GM12872 (cell line): ENCODE results near the gene MCM9.

ENCODE experiments used
- CTCF ChIP-seq: IDR thresholded peaks from 3 replicates; pipeline ENCODE4 v1.5.1; 2011; ENCODE audit warnings: low read depth, mild to moderate bottlenecking, low read length, moderate library complexity; ENCODE audit not compliant: insufficient read depth

The MCM9 gene

GRCh38 chr6:118800394-118801071 lies 134.4 kb downstream of the MCM9 start:
- peak; percentile 85 for TF ChIP-seq CTCF

DNA sequence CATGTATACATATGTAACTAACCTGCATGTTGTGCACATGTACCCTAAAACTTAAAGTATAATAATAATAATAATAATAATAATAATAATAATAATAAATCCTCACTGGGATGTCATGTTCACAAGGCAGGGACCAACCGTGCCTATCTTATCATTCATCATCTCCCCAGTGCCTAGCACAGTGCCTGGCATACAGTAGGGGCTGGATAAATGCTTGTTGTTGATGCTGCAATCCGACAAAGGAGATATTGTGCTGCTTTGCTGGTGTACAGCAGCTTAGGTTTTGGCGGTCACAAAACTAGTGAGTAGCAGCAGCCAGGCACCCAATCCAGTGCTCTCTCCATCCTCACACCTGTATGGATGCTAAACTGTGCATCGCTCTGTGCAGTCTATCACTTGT lies 135.1 kb downstream of the MCM9 start:
- no peak for TF ChIP-seq CTCF

- no peak for TF ChIP-seq CTCF
Observed at GRCh38 chr6:118791499-118791898, 143.5 kb downstream of the MCM9 start.

- no peak for TF ChIP-seq CTCF
Observed at GRCh38 chr6:118789954-118790353, 145.0 kb downstream of the MCM9 start.

DNA sequence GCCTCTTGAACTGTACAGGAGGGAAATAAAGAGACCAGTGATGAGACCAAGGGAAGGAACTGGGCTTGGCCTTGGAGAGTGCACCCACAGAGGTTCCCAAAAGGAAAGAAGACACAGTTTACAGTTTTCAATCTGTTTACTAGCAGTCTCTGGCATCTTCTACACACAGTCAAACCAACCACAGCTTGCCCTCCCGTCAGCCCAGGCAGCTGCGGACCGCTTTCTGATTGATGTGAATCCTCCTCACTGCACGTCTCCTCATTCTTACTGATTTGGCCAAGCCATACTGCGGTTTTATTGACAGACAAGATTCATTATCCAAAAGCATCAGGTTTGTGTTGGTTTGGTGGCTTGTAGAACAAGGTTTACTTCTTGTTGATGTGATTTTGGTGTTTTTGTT lies 145.5 kb downstream of the MCM9 start:
- no peak for TF ChIP-seq CTCF

DNA sequence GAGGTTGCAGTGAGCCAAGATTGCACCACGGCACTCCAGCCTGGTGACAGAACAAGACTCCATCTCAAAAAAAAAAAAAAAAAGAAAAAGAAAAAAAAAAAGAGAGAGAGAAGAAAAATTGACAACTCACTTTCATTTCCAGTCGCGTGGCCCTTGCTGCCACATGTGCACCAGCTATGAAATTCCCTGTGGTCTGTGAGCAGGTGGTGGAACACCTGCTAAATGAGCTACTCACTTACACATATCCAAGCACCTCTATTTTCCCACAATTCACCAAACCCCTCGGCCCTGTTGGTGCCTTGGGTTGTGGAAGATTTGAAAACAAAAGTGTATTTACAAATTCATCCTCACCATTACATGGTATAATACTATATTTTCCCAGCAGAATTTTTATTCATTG lies 146.3 kb downstream of the MCM9 start:
- no peak for TF ChIP-seq CTCF

- no peak for TF ChIP-seq CTCF
Observed at GRCh38 chr6:118787724-118788423, 147.1 kb downstream of the MCM9 start.
